ENCODE measurements around the gene COL5A3. TPM values are rescaled to one million over a fixed set of nuclear protein-coding genes. Genes with fewer than 3 reads are reported as not detected.

Gene COL5A3
- total and polyA plus RNA-seq, 2 of the 13 experiments (the other 11 are each of a cell fraction or from before 2014, with no cell fraction given): 0.02 TPM; not detected in 1

GRCh38 chr19:10001899-10002298 is 8.4 kb downstream of the COL5A3 start (continued):
- TF ChIP-seq ZBED4 (CRISPR knock-in tag; IDR thresholded peaks at IDR 0.05; ENCODE audit: borderline replicate concordance) (peak; percentile 71; the same call in 1 of the 2 replicates), CAMTA2 (CRISPR knock-in tag; IDR thresholded peaks at IDR 0.05; ENCODE audit: borderline replicate concordance) (no peak), ZNF605 (CRISPR knock-in tag; IDR thresholded peaks at IDR 0.05) (no peak), FOXC1 (CRISPR knock-in tag; IDR thresholded peaks at IDR 0.05; ENCODE audit: borderline replicate concordance) (peak; percentile 38; the same call in 1 of the 2 replicates), ARNTL (CRISPR knock-in tag; IDR thresholded peaks at IDR 0.05) (0 out of 2 replicates have a peak, but pooled peaks have one; percentile 31), YEATS4 (CRISPR knock-in tag; IDR thresholded peaks at IDR 0.05; ENCODE audit: borderline replicate concordance) (peak; percentile 38; the same call in 1 of the 2 replicates), SAP130 (CRISPR knock-in tag; IDR thresholded peaks at IDR 0.05; ENCODE audit: low read depth) (peak; percentile 74), ZNF431 (CRISPR knock-in tag; IDR thresholded peaks at IDR 0.05; ENCODE audit: borderline replicate concordance, low read depth) (0 out of 2 replicates have a peak, but pooled peaks have one; percentile 30), MED8 (CRISPR knock-in tag; IDR thresholded peaks at IDR 0.05; ENCODE audit: insufficient replicate concordance) (peak; percentile 52), TAF1 (CRISPR knock-in tag; IDR thresholded peaks at IDR 0.05) (no peak), ZNF670 (CRISPR knock-in tag; IDR thresholded peaks at IDR 0.05; ENCODE audit: borderline replicate concordance) (no peak), RAD21 (CRISPR knock-in tag; IDR thresholded peaks at IDR 0.05) (peak; percentile 43; the same call in 1 of the 2 replicates), TFDP2 (CRISPR knock-in tag; IDR thresholded peaks at IDR 0.05) (no peak), GMEB1 (CRISPR knock-in tag; IDR thresholded peaks at IDR 0.05; ENCODE audit: borderline replicate concordance) (no peak), KDM6A (CRISPR knock-in tag; IDR thresholded peaks at IDR 0.05; ENCODE audit: low read depth) (0 out of 2 replicates have a peak, but pooled peaks have one; percentile 19), SNRNP70 (IDR thresholded peaks at IDR 0.05; ENCODE audit: low read depth, low read length) (no peak), THRA (CRISPR knock-in tag; IDR thresholded peaks at IDR 0.05; ENCODE audit: borderline replicate concordance) (peak; percentile 78; the same call in 1 of the 2 replicates), TEAD3 (CRISPR knock-in tag; optimal IDR thresholded peaks at IDR 0.05; ENCODE audit: borderline replicate concordance) (peak; percentile 91), MTF2 (CRISPR knock-in tag; IDR thresholded peaks at IDR 0.05; ENCODE audit: borderline replicate concordance) (no peak), GMEB2 (CRISPR knock-in tag; IDR thresholded peaks at IDR 0.05; ENCODE audit: low read depth) (no peak)
